ENCODE data around the gene ADIPOR2.

DNA sequence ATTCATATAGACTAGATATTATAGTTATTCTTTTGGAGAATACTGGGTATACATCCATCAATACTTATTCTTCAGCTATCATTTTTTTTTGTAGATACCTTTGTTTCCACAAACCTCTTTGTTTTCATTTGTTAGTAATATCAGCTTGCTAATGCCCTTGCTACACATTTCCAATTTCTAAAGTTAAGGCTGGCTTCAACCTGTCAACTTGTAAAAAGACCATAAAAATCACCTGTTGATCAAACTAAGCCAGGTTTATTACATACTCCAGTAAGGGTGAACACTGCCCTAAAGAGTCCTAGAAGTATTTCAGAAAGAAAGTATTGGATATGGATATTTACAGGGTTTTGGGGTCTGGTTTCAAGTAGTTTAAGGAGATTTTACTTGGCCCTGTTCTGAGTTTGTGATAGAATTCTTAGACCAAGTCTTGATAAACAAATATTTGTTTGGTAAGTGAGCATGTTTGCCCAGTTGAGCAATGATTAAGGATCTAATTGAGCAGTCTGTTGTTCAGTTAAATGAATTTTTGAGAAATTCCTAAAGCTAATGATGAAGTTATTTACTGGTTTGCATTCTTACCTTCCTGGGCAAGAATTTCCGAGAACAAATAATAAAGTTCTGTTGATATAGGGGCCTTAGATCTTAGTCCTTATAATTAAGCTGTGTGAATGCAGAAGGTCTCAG, 76.7 kb downstream of the ADIPOR2 start:
- TF ChIP-seq CEBPB (IDR thresholded peaks at IDR 0.05) (no peak), EGR1 (IDR thresholded peaks at IDR 0.05) (no peak), REST (IDR thresholded peaks at IDR 0.05; ENCODE audit: low read depth) (no peak), NFIC (IDR thresholded peaks at IDR 0.05) (no peak), EP300 (IDR thresholded peaks at IDR 0.05; ENCODE audit: borderline replicate concordance) (no peak), CREB1 (IDR thresholded peaks at IDR 0.05; ENCODE audit: low read depth) (no peak)
